Osteoblast (primary cell): ENCODE data around the gene ERBIN. TPM values are rescaled to one million over a fixed set of nuclear protein-coding genes. Genes with fewer than 3 reads are reported as not detected.
"Not testable (repeated sequence)": the region's sequence is repeated elsewhere in the genome, so short reads cannot be mapped to it uniquely, and the experiment has no call there.

ENCODE experiments used
- DNase-seq: peaks from one replicate; pipeline ENCODE4 v3.0.0; 2011; ENCODE audit warnings: low spot score, mixed read lengths; ENCODE audit not compliant: insufficient read length; ENCODE audit errors: missing footprints
- H2AFZ ChIP-seq: 2 replicates; pipeline ENCODE4 v1.6.0; 2011; ENCODE audit warnings: mild to moderate bottlenecking, low read length
- H3K27ac ChIP-seq: 2 replicates; pipeline ENCODE4 v1.5.1; 2011; ENCODE audit warnings: mild to moderate bottlenecking, low read depth, low read length, moderate library complexity
- H3K27me3 ChIP-seq: 2 replicates; pipeline ENCODE4 v1.6.0; 2012; ENCODE audit warnings: mild to moderate bottlenecking, control low read depth, inconsistent platforms, low read length, moderate library complexity; ENCODE audit not compliant: insufficient read depth
- H3K36me3 ChIP-seq: 2 replicates; pipeline ENCODE4 v1.5.1; 2011; ENCODE audit warnings: mild to moderate bottlenecking, low read length, control low read depth, moderate library complexity; ENCODE audit not compliant: insufficient read depth
- H3K4me1 ChIP-seq: 2 replicates; pipeline ENCODE4 v1.5.1; 2011; ENCODE audit warnings: mild to moderate bottlenecking, low read length, control low read depth, moderate library complexity; ENCODE audit not compliant: insufficient read depth
- H3K4me2 ChIP-seq: 2 replicates; pipeline ENCODE4 v1.6.0; 2011; ENCODE audit warnings: mild to moderate bottlenecking, low read length; ENCODE audit not compliant: insufficient read depth
- H3K4me3 ChIP-seq: fragments of 200-600 bp; sonication (generic); 3 replicates; pipeline ENCODE4 v1.5.1; 2012; ENCODE audit warnings: mild to moderate bottlenecking, low read length, inconsistent platforms; ENCODE audit not compliant: insufficient read depth
- H3K79me2 ChIP-seq: 2 replicates; pipeline ENCODE4 v1.6.0; 2012; ENCODE audit warnings: mild to moderate bottlenecking, low read length, control low read depth, inconsistent platforms; ENCODE audit not compliant: insufficient read depth
- H3K9me3 ChIP-seq: 2 replicates; pipeline ENCODE4 v1.5.1; 2011; ENCODE audit warnings: low read depth, low read length, control low read depth
- H4K20me1 ChIP-seq: 2 replicates; pipeline ENCODE4 v1.6.0; 2012; ENCODE audit warnings: mild to moderate bottlenecking, low read length, control low read depth; ENCODE audit not compliant: insufficient read depth
- CTCF ChIP-seq: IDR thresholded peaks from 2 replicates; pipeline ENCODE4 v1.5.1; 2011; ENCODE audit warnings: mild to moderate bottlenecking, low read depth, low read length, moderate library complexity; ENCODE audit errors: extremely low read depth
- total RNA-seq: library from RNA; depleted of rRNA; stranded (reverse); fragments of >200 nt; gene quantifications from 2 replicates; pipeline ENCODE4 v1.2.3, GENCODE V29; 2012

Gene ERBIN
- total RNA-seq, 1 donor: 199 TPM

DNA sequence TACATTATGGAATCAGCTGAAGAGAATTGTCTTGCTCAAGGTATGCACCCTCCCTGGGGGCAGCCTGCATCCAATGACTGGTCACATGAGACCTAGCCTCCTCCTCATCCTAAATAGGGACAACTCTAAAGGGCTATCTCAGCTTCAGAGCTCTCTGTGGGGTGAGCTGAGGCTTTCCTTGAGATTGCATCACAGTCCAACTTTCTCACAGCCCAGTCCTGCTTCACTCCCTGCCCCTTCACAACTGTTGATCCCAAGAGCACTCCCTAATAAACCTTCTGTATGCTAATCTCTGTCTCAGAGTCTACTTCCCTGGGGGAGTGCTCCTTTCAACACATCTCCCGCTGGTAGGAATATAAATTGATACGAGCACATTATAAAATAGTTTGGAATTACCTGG, 44.1 kb upstream of the ERBIN start:
- no peaks in the 10 kb centered on the region for H3K36me3 ChIP-seq
- no peak for TF ChIP-seq CTCF
- H3K27ac ChIP-seq: no peak overlapping the region
- no peak overlapping the region for H2AFZ ChIP-seq
- DNase-seq: no peak
- no peaks in the 10 kb centered on the region for H4K20me1 ChIP-seq
- no peak overlapping the region for H3K4me3 ChIP-seq
- H3K4me2 ChIP-seq: no peak overlapping the region
- H3K9me3 ChIP-seq: peaks cover 5% of the 10 kb centered on the region
- peaks cover 12% of the 10 kb centered on the region for H3K4me1 ChIP-seq
- no peaks in the 10 kb centered on the region for H3K79me2 ChIP-seq
- H3K27me3 ChIP-seq: no peaks in the 10 kb centered on the region

GRCh38 chr5:65883461-65883860, 42.9 kb upstream of the ERBIN start:
- TF ChIP-seq CTCF: no peak
- DNase-seq: no peak
- no peak overlapping the region for H3K27ac ChIP-seq
- H3K36me3 ChIP-seq: no peaks in the 10 kb centered on the region
- H2AFZ ChIP-seq: no peak overlapping the region
- no peak overlapping the region for H3K4me2 ChIP-seq
- H4K20me1 ChIP-seq: no peaks in the 10 kb centered on the region
- no peak overlapping the region for H3K4me3 ChIP-seq
- H3K4me1 ChIP-seq: peaks cover 12% of the 10 kb centered on the region
- no peaks in the 10 kb centered on the region for H3K79me2 ChIP-seq
- H3K27me3 ChIP-seq: no peaks in the 10 kb centered on the region
- H3K9me3 ChIP-seq: no peaks in the 10 kb centered on the region

DNA sequence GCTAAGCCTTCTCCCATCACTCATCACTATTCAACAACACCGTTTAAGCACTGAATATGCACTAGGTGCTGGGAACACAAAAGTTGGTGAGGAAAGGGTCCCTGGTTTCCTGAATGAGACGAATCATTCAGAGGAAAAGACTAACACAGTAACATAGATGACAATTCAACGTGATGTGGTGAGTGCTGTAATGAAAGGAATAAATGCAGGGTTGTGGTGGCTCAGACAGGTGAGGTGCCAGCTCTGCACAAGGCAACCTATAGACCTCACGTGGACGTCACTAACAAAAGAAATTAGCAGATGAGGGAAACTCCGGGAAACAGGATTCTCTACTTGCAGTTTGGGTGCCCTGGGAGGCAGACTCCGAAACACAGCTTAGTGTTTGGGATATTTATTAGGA, 40.0 kb upstream of the ERBIN start:
- no peak for DNase-seq
- TF ChIP-seq CTCF: no peak
- H3K4me3 ChIP-seq: no peak overlapping the region
- peak overlapping the region; percentile 6 for H2AFZ ChIP-seq
- H3K9me3 ChIP-seq: no peaks in the 10 kb centered on the region
- H3K4me2 ChIP-seq: peak overlapping the region; percentile 36
- H3K27me3 ChIP-seq: no peaks in the 10 kb centered on the region
- peaks cover 8% of the 10 kb centered on the region for H3K4me1 ChIP-seq
- no peaks in the 10 kb centered on the region for H3K79me2 ChIP-seq
- no peaks in the 10 kb centered on the region for H3K36me3 ChIP-seq
- H4K20me1 ChIP-seq: no peaks in the 10 kb centered on the region
- H3K27ac ChIP-seq: no peak overlapping the region

- H3K4me3 ChIP-seq, H3K4me1 ChIP-seq, H4K20me1 ChIP-seq, DNase-seq, H3K27me3 ChIP-seq, H3K27ac ChIP-seq, H3K4me2 ChIP-seq, H3K36me3 ChIP-seq, H3K9me3 ChIP-seq, H3K79me2 ChIP-seq, H2AFZ ChIP-seq: not testable (repeated sequence)
Measured at GRCh38 chr5:65892024-65892423, 34.4 kb upstream of the ERBIN start.
